A673 (cell line): ENCODE measurements around the gene BTG4. TPM values are rescaled to one million over a fixed set of nuclear protein-coding genes. Genes with fewer than 3 reads are reported as not detected.

Source experiments
- BruUV-seq: library from RNA; stranded (reverse); fragments of 400-500 nt; replicated peaks from 2 replicates; lab custom pipeline; 2021; lab: Mats Ljungman, UMichigan
- CTCF ChIA-PET: fragments of 300-600 bp; sonication (Branson Sonifier 250); formaldehyde crosslinking; loops from one replicate; lab custom pipeline; 2022; ENCODE audit warnings: antibody characterized with exemption; lab: Charles Lee
- POLR2A ChIA-PET: fragments of 300-600 bp; sonication (Branson Sonifier 250); formaldehyde crosslinking; loops from one replicate; lab custom pipeline; 2022; ENCODE audit warnings: antibody characterized with exemption; ENCODE audit not compliant: low non-redundant PET; lab: Charles Lee
- DNase-seq: peaks from one replicate; pipeline ENCODE4 v3.0.0-alpha.2; 2015; ENCODE audit warnings: low spot score
- H3K27ac ChIP-seq: fragments of 200-600 bp; sonication (generic); 2 replicates; pipeline ENCODE4 v1.5.1; 2016; ENCODE audit warnings: mixed run types, low read depth, mild to moderate bottlenecking, mixed read lengths, antibody characterized with exemption, low read length; ENCODE audit not compliant: poor library complexity, severe bottlenecking
- H3K27me3 ChIP-seq: fragments of 200-600 bp; sonication (generic); replicated peaks from 2 replicates; pipeline ENCODE4 v1.6.1; 2017; ENCODE audit warnings: mixed run types, low read depth, mild to moderate bottlenecking, mixed read lengths, antibody characterized with exemption, low read length; ENCODE audit not compliant: insufficient read depth, poor library complexity
- H3K36me3 ChIP-seq: fragments of 200-600 bp; sonication (generic); 2 replicates; pipeline ENCODE4 v1.6.1; 2016; ENCODE audit warnings: mixed run types, mild to moderate bottlenecking, mixed read lengths, antibody characterized with exemption, low read length; ENCODE audit not compliant: insufficient read depth, poor library complexity, severe bottlenecking
- H3K4me1 ChIP-seq: fragments of 200-600 bp; sonication (generic); 2 replicates; pipeline ENCODE4 v1.6.1; 2017; ENCODE audit warnings: mixed run types, mild to moderate bottlenecking, mixed read lengths, antibody characterized with exemption, low read length; ENCODE audit not compliant: insufficient read depth, poor library complexity, severe bottlenecking
- H3K4me3 ChIP-seq: fragments of 200-600 bp; sonication (generic); 2 replicates; pipeline ENCODE4 v1.5.1; 2016; ENCODE audit warnings: low read depth, mixed run types, mild to moderate bottlenecking, mixed read lengths, low read length; ENCODE audit not compliant: poor library complexity, severe bottlenecking
- H3K9me3 ChIP-seq: fragments of 200-600 bp; sonication (generic); 2 replicates; pipeline ENCODE4 v1.6.1; 2016; ENCODE audit warnings: mixed run types, low read depth, mild to moderate bottlenecking, mixed read lengths, antibody characterized with exemption, low read length; ENCODE audit not compliant: poor library complexity, severe bottlenecking
- CTCF ChIP-seq: fragments of 300-800, 200-600 bp; sonication (generic); conservative IDR thresholded peaks from 2 replicates; pipeline ENCODE4 v1.5.1; 2017; ENCODE audit warnings: low read depth, mild to moderate bottlenecking, antibody characterized with exemption, low read length, moderate library complexity, mixed read lengths
- EZH2 ChIP-seq: fragments of 200-600 bp; sonication (generic); IDR thresholded peaks from 2 replicates; pipeline ENCODE4 v1.6.1; 2017; ENCODE audit warnings: borderline replicate concordance, low read depth, mild to moderate bottlenecking, mixed read lengths, antibody characterized with exemption, low read length; ENCODE audit not compliant: poor library complexity, severe bottlenecking
- intact Hi-C: fragments of 100-400 bp; cut with micrococcal nuclease; formaldehyde crosslinking; loops from one replicate; pipeline ENCODE4 v1.10.0; 2022; ENCODE audit not compliant: unreplicated experiment
- total RNA-seq: library from RNA; stranded (reverse); gene quantifications from 2 replicates; pipeline ENCODE4 v1.2.3, GENCODE V29; 2021

The BTG4 gene
- total RNA-seq, 1 experiment from 2014 or later = not detected

DNA sequence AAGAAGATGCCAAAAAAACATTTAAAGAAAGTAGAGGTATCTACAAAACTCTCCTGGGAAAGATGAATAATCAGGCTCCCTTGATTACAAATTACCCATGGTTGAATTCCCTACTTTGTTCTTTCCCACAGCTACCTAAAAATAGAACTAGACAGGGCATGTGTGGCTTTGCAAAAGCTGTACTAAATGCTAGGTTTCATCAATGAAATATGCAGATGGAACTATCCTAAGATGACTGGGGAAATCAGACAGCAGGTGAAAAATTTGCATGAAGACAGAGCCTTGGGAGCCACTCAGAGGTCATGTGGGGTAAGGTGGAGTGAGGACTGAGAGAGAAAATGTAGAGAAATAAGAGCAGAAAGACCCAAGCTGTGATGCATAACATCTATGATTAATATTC lies 43.1 kb upstream of the BTG4 start:
- Histone ChIP-seq H3K9me3 (peaks cover 7% of the 10 kb centered on the region), H3K4me3 (no peak overlapping the region), H3K4me1 (no peaks in the 10 kb centered on the region), H3K27me3 (no peaks in the 10 kb centered on the region), H3K36me3 (no peaks in the 10 kb centered on the region), H3K27ac (no peak overlapping the region)
- intact Hi-C loops = no loop called here
- POLR2A ChIA-PET = no interaction called here
- DNase-seq = no peak
- CTCF ChIA-PET = no interaction called here
- BruUV-seq = no TSS peak
- TF ChIP-seq CTCF = no peak
- no peak for TF ChIP-seq EZH2

DNA sequence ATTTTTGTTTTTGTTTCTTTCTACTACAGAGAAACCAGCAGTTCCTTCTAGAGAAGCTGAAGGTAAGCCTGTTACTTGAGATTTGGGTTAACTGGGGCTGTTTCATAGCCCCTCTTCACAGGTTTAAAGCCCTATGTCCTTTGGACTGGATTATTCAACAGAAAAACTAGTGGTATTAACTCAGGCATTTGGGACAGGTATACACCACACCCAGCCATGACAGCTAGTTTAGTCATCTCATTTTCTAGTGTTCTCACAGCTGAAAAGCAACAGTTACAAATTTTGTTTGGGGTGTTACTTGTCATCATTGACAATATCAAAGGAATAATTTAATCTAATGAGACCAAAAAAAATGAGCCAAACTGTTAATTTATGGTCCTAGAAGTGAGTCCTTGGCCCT lies 42.3 kb upstream of the BTG4 start:
- H3K36me3 ChIP-seq = no peaks in the 10 kb centered on the region
- no peak overlapping the region for H3K27ac ChIP-seq
- ChIA-PET CTCF (no interaction called here), POLR2A (interaction anchor here (0.6 kb wide), 1 partner anchor 19 kb away, joined by 5 read pairs; no protein-coding TSS in a partner anchor)
- H3K27me3 ChIP-seq = no peaks in the 10 kb centered on the region
- no TSS peak for BruUV-seq
- H3K4me3 ChIP-seq = no peak overlapping the region
- H3K9me3 ChIP-seq = peaks cover 7% of the 10 kb centered on the region
- H3K4me1 ChIP-seq = no peaks in the 10 kb centered on the region
- no peak for TF ChIP-seq EZH2
- TF ChIP-seq CTCF = no peak
- intact Hi-C loops = no loop called here
- no peak for DNase-seq

DNA sequence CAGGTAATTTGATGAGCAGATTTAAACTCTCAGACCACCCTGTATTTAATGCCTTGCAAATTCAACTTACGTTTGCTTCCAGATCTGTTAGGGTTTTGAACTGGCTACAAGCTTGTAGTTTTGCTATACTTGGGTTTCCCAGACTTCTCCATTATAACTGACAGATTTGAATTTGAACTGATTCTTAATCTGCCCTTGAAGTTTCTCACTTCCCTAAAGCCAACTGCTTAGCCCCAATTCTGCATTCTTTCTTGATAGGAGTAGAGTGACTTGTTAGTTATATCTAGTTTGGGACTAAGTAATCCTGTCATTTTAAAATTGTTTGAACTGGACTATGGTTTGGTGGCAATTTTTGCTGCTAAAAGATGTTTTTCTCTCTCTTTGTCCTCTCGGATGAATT lies 38.1 kb upstream of the BTG4 start:
- ChIA-PET CTCF (no interaction called here), POLR2A (no interaction called here)
- Histone ChIP-seq H3K27me3 (no peaks in the 10 kb centered on the region), H3K27ac (no peak overlapping the region), H3K4me3 (no peak overlapping the region), H3K36me3 (no peaks in the 10 kb centered on the region), H3K4me1 (no peaks in the 10 kb centered on the region), H3K9me3 (no peaks in the 10 kb centered on the region)
- intact Hi-C loops = no loop called here
- DNase-seq = no peak
- no TSS peak for BruUV-seq
- TF ChIP-seq EZH2 = no peak
- TF ChIP-seq CTCF = no peak
